Naive thymus-derived CD8-positive, alpha-beta T cell (primary cell): ENCODE data around the gene MYCL. TPM values are rescaled to one million over a fixed set of nuclear protein-coding genes. Genes with fewer than 3 reads are reported as not detected.
A peak's percentile ranks its signal among the peaks of the same experiment; 100 is the strongest.

Experiments
- ATAC-seq, 2 donors: fragments of 150-1000 bp; cut with Tn5 transposase in 1 of 2; sonication (Bioruptor Pico), chemical (Tn5 transposase) in 1 of 2; 1 replicate in 1 of 2; 2 replicates in 1 of 2; pipeline ENCODE4 v1.10.0; 2021; ENCODE audit warnings: mild to moderate bottlenecking in 2 of 2, moderate library complexity in 2 of 2
- POLR2A ChIA-PET: fragments of 350-600 bp; sonication (Branson Sonifier 250); formaldehyde crosslinking; loops from one replicate; lab custom pipeline; 2021; ENCODE audit warnings: antibody characterized with exemption; lab: Charles Lee
- DNase-seq, 10 donors: peaks; one replicate each; pipeline versions ENCODE4 v3.0.0 to v3.0.0-alpha.2; 2020 to 2022
- H3K27ac Mint-ChIP-seq, 10 donors: one replicate each; pipeline ENCODE4 v1.8.0; 2020 to 2022; ENCODE audit warnings: mild to moderate bottlenecking in 10 of 10, mixed read lengths in 10 of 10, moderate library complexity in 4 of 10, inconsistent platforms in 1 of 10
- H3K27me3 Mint-ChIP-seq, 5 donors: one replicate each; pipeline ENCODE4 v1.8.0; 2021 to 2022; ENCODE audit warnings: mixed read lengths in 5 of 5
- H3K36me3 Mint-ChIP-seq, 3 donors: one replicate each; pipeline ENCODE4 v1.8.0; 2020 to 2022; ENCODE audit warnings: mixed read lengths in 3 of 3, mild to moderate bottlenecking in 2 of 3, inconsistent platforms in 1 of 3
- H3K4me1 Mint-ChIP-seq, 4 donors: one replicate each; pipeline ENCODE4 v1.8.0; 2021 to 2022; ENCODE audit warnings: mixed read lengths in 4 of 4
- H3K4me3 Mint-ChIP-seq, 10 donors: one replicate each; pipeline ENCODE4 v1.8.0; 2020 to 2022; ENCODE audit warnings: mild to moderate bottlenecking in 10 of 10, mixed read lengths in 10 of 10, moderate library complexity in 6 of 10, inconsistent platforms in 1 of 10
- H3K9me3 Mint-ChIP-seq, 9 donors: one replicate each; pipeline ENCODE4 v1.8.0; 2020 to 2022; ENCODE audit warnings: mixed read lengths in 9 of 9, mild to moderate bottlenecking in 3 of 9, inconsistent platforms in 1 of 9, moderate library complexity in 1 of 9
- polyA plus RNA-seq, 3 donors: library from polyadenylated mRNA; unstranded; fragments of 300-500 nt; fragmentation: Illumina TruSeq; gene quantifications; one replicate each; pipeline ENCODE4 v1.2.3, GENCODE V29; 2021
- total RNA-seq, 8 experiments: library from RNA in 2 of 8; stranded (reverse) in 2 of 8; gene quantifications; one replicate each; pipeline ENCODE4 v1.2.3 and lab custom pipeline; 2021 to 2026

MYCL gene
- total and polyA plus RNA-seq, 5 experiments from 2014 or later: not detected

- peaks cover 4 to 24% (median 24%) of the 10 kb centered on the region in 3 donors for H3K36me3 Mint-ChIP-seq
- no peak overlapping the region for H3K27ac Mint-ChIP-seq
- no peak for ATAC-seq
- peaks cover 17 to 59% (median 35%) of the 10 kb centered on the region in 5 donors for H3K27me3 Mint-ChIP-seq
- H3K9me3 Mint-ChIP-seq: peaks cover 0 to 29% (median 10%) of the 10 kb centered on the region in 9 donors
- DNase-seq: no peak
- POLR2A ChIA-PET: no interaction called here
- peaks cover 0 to 6% (median 0%) of the 10 kb centered on the region in 4 donors for H3K4me1 Mint-ChIP-seq
- no peak overlapping the region for H3K4me3 Mint-ChIP-seq
These were observed 8.5 kb upstream of the MYCL start for GRCh38 chr1:39910263-39910662.

- Mint-ChIP-seq H3K9me3 (peaks cover 0 to 29% (median 10%) of the 10 kb centered on the region in 9 donors), H3K36me3 (peaks cover 4 to 24% (median 24%) of the 10 kb centered on the region in 3 donors), H3K4me1 (peaks cover 0 to 6% (median 0%) of the 10 kb centered on the region in 4 donors), H3K27ac (no peak overlapping the region), H3K4me3 (no peak overlapping the region), H3K27me3 (peaks cover 19 to 76% (median 44%) of the 10 kb centered on the region in 5 donors)
- POLR2A ChIA-PET: interaction anchor here (0.5 kb wide), 1 partner anchor 124 kb away, joined by 3 read pairs; no protein-coding TSS in a partner anchor
- DNase-seq (no peak), ATAC-seq (no peak)
These were observed 6.8 kb upstream of the MYCL start for GRCh38 chr1:39908534-39908933.

DNA sequence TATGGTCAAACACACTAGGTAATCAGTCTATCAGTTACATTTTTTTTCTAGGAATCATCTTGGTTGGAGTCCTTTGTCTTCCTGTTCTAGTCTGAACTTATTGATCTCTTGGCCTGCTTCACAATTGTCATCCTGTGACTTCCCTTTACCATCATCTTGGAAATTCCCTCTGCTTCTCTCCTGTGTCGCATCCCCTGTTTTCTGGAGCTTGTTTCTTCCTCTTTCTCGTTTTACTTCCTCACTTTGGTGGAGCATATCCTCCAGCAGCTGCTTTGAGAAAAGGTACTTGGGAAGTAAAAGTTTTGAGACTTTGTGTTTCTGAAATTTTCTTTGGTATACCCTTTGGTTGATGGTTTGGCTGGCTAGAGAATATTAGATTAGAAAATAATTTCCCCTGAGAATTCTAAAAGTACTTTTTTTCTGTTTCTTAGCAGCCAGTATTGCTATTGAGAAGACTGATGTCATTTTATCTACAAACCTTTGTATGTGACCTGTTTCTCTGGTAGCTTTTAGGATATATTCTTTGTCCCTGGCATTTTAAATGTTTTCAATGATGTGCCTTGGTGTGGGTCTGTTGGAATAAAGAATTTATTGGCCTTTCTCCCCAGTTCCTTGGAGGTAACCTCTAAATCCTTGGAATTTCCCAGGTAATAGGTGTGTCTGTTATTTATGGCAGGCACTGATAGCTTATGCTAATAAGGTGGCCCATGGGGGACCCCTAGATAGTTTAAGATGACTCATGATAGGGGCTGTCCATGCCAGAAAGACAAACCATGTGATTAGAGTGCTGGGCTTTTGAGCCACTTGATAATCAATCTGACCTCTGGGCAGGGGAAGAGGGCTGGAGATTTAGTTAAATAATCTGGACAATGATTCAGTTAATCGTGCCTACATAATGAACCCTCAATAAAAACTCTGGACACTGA, 6.1 kb upstream of the MYCL start:
- H3K27me3 Mint-ChIP-seq: peaks cover 19 to 83% (median 50%) of the 10 kb centered on the region in 5 donors
- ATAC-seq (no peak), DNase-seq (no peak)
- H3K36me3 Mint-ChIP-seq: peaks cover 4 to 24% (median 24%) of the 10 kb centered on the region in 3 donors
- peaks cover 0 to 8% (median 0%) of the 10 kb centered on the region in 4 donors for H3K4me1 Mint-ChIP-seq
- peak overlapping the region in 1 of 10 donors; percentile 9 for H3K4me3 Mint-ChIP-seq
- POLR2A ChIA-PET: no interaction called here
- H3K9me3 Mint-ChIP-seq: peaks cover 0 to 29% (median 10%) of the 10 kb centered on the region in 9 donors
- no peak overlapping the region for H3K27ac Mint-ChIP-seq

DNA sequence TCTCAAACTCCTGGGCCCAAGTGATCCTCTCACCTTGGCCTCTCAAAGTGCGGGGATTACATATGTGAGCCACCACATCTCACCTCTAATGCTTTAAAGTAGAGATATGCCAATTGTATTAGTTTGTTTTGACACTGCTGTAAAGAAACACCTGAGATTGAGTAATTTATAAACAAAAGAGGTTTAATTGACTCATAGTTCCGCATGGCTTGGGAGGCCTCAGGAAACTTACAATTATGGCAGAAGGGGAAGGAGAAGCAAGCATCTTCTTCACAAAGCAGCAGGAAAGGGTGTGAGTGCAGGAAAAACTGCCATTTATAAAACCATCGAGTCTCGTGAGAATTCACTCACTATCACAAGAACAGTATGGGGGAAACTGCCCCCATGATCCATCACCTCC, 3.5 kb upstream of the MYCL start:
- peaks cover 17 to 81% (median 51%) of the 10 kb centered on the region in 5 donors for H3K27me3 Mint-ChIP-seq
- no peak overlapping the region for H3K27ac Mint-ChIP-seq
- H3K36me3 Mint-ChIP-seq: peaks cover 4 to 24% (median 23%) of the 10 kb centered on the region in 3 donors
- ATAC-seq (no peak), DNase-seq (no peak)
- no peak overlapping the region for H3K4me3 Mint-ChIP-seq
- peaks cover 0 to 29% (median 10%) of the 10 kb centered on the region in 9 donors for H3K9me3 Mint-ChIP-seq
- POLR2A ChIA-PET: no interaction called here
- peaks cover 0 to 14% (median 5%) of the 10 kb centered on the region in 4 donors for H3K4me1 Mint-ChIP-seq

DNA sequence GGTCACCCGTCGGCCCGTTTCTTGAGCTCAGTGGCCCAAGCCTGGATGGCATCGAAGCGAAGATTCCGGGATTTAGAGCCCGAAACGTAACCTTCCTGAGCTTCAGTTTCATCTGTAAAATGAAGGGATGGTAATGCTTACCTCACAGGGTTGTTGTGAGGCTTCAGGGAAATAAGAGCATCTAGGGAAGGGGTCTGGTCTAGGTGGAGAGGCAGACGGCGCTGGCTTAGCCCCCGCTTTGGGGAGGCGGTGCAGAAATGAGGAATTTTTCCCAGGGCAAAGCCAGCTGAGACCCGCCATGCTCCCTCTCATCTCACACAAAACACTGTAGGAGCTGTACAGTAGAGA, 717 bp upstream of the MYCL start:
- ATAC-seq (peak; percentile 11 to 25), DNase-seq (no peak)
- no peak overlapping the region for H3K27ac Mint-ChIP-seq
- POLR2A ChIA-PET: interaction anchor here (1.5 to 2.1 kb wide), 2 partner anchors 21 to 86 kb away, joined by 3 to 12 read pairs; no protein-coding TSS in a partner anchor
- peak overlapping the region; percentile 67 to 84 (median 78) for H3K4me3 Mint-ChIP-seq
- peaks cover 17 to 77% (median 50%) of the 10 kb centered on the region in 5 donors for H3K27me3 Mint-ChIP-seq
- peaks cover 0 to 14% (median 5%) of the 10 kb centered on the region in 4 donors for H3K4me1 Mint-ChIP-seq
- peaks cover 0 to 2% (median 2%) of the 10 kb centered on the region in 3 donors for H3K36me3 Mint-ChIP-seq
- H3K9me3 Mint-ChIP-seq: peaks cover 0 to 4% (median 0%) of the 10 kb centered on the region in 9 donors

- peaks cover 0 to under 1% (median 0%) of the 10 kb centered on the region in 9 donors for H3K9me3 Mint-ChIP-seq
- no peak for ATAC-seq
These were observed 328 bp downstream of the MYCL start for GRCh38 chr1:39901464-39901713.

GRCh38 chr1:39900662-39901463, 854 bp downstream of the MYCL start:
- POLR2A ChIA-PET: interaction anchor here (1.5 to 2.1 kb wide), 2 partner anchors 19 to 84 kb away, joined by 3 to 12 read pairs; no protein-coding TSS in a partner anchor
- ATAC-seq: peak in 1 of 2 donors; percentile 4
- peak overlapping the region in 1 of 10 donors; percentile 53 for H3K27ac Mint-ChIP-seq
- peak overlapping the region; percentile 51 to 82 (median 74) for H3K4me3 Mint-ChIP-seq
- H3K27me3 Mint-ChIP-seq: peaks cover 11 to 74% (median 49%) of the 10 kb centered on the region in 5 donors
- peak in 4 of 10 donors; percentile 6 to 14 (median 11) for DNase-seq
- H3K36me3 Mint-ChIP-seq: peaks cover 0 to 3% (median 0%) of the 10 kb centered on the region in 3 donors
- H3K9me3 Mint-ChIP-seq: no peaks in the 10 kb centered on the region
- H3K4me1 Mint-ChIP-seq: peaks cover 0 to 10% (median 5%) of the 10 kb centered on the region in 4 donors

More at GRCh38 chr1:39901464-39901713, 328 bp downstream of the MYCL start:
- H3K4me3 Mint-ChIP-seq: peak overlapping the region in 3 of 10 donors; percentile 32 to 74 (median 54)
- POLR2A ChIA-PET: interaction anchor here (1.5 to 2.1 kb wide), 2 partner anchors 20 to 85 kb away, joined by 3 to 12 read pairs; no protein-coding TSS in a partner anchor
- peaks cover 13 to 77% (median 49%) of the 10 kb centered on the region in 5 donors for H3K27me3 Mint-ChIP-seq
- H3K4me1 Mint-ChIP-seq: peaks cover 0 to 10% (median 5%) of the 10 kb centered on the region in 4 donors
- H3K27ac Mint-ChIP-seq: no peak overlapping the region
- DNase-seq: peak in 2 of 10 donors; percentile 7 to 21
- peaks cover 0 to 3% (median 0%) of the 10 kb centered on the region in 3 donors for H3K36me3 Mint-ChIP-seq

DNA sequence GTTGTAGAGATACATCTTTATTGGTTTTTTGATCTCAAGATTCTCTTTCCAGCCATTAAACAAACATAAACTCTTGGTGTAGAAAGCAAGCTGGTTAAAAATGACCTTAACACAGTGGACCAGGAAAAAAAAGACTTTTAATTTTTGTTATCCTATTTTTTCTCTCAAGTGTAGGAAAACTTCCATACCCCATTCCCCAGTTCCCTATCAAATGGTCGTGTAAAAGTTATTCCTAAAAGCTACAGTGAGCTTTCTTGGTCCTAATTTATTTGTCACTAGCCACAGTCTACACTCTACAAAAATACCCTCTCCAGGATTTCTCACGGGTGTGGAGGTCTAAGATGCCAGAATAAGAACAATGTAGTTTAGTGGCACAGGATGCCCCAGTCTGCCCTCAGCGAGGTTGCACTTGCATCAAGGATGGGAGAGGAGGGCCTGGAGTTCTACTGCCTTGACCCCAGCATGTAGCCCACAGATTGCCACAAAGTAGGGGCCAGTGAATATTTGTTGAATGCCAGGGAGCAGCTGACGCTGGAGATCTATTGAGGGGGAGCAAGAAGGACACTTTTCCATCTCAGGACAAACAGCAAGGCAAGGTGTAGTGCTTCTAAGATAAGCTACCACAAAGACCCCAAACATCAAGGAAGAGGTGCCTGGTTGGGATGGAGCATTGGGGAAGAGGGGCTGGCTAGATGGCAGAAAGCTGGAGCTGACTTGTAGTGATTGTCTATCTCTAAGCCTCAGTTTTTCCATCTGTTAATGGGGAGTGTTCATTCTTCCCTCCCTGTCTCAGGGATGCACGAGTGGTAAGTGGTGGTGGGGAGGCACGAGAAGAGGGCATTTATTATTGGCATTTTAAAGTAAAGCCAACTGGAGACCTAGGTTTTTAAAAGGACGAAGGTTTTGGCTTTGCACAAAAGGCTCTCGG, 1.8 kb downstream of the MYCL start:
- Mint-ChIP-seq H3K4me1 (peaks cover 0 to 10% (median 5%) of the 10 kb centered on the region in 4 donors), H3K36me3 (peaks cover 0 to 3% (median 0%) of the 10 kb centered on the region in 3 donors), H3K9me3 (no peaks in the 10 kb centered on the region), H3K27me3 (peaks cover 6 to 64% (median 40%) of the 10 kb centered on the region in 5 donors), H3K27ac (no peak overlapping the region), H3K4me3 (peak overlapping the region in 9 of 10 donors; percentile 4 to 76 (median 50))
- ATAC-seq (no peak), DNase-seq (no peak)
- POLR2A ChIA-PET: no interaction called here

GRCh38 chr1:39898648-39899603, 2.8 kb downstream of the MYCL start:
- Mint-ChIP-seq H3K27me3 (peaks cover 6 to 60% (median 38%) of the 10 kb centered on the region in 5 donors), H3K36me3 (peaks cover 0 to 3% (median 0%) of the 10 kb centered on the region in 3 donors), H3K4me1 (peaks cover 0 to 10% (median 5%) of the 10 kb centered on the region in 4 donors), H3K27ac (no peak overlapping the region), H3K4me3 (no peak overlapping the region), H3K9me3 (no peaks in the 10 kb centered on the region)
- POLR2A ChIA-PET: interaction anchor here (0.5 kb wide), 1 partner anchor 207 kb away, joined by 3 read pairs; no protein-coding TSS in a partner anchor
- ATAC-seq (no peak), DNase-seq (no peak)

- Mint-ChIP-seq H3K4me1 (peaks cover 0 to 10% (median 5%) of the 10 kb centered on the region in 4 donors), H3K36me3 (peaks cover 0 to 3% (median 0%) of the 10 kb centered on the region in 3 donors), H3K27ac (no peak overlapping the region), H3K4me3 (no peak overlapping the region), H3K9me3 (no peaks in the 10 kb centered on the region), H3K27me3 (peaks cover 6 to 60% (median 36%) of the 10 kb centered on the region in 5 donors)
- POLR2A ChIA-PET: no interaction called here
- ATAC-seq: no peak
- DNase-seq: no peak
These were observed 3.5 kb downstream of the MYCL start for GRCh38 chr1:39898191-39898590.
